ENCODE results near the gene GP5. TPM values are rescaled to one million over a fixed set of nuclear protein-coding genes. Genes with fewer than 3 reads are reported as not detected.

Gene GP5
- total RNA-seq, 2 donors from 2014 or later: 1.6 to 1.9 TPM

GRCh38 chr3:194367992-194368841 is 30.8 kb downstream of the GP5 start:
- Mint-ChIP-seq H3K4me1 (ENCODE audit: low read depth) (no peaks in the 10 kb centered on the region), H3K9me3 (no peaks in the 10 kb centered on the region), H3K36me3 (ENCODE audit: insufficient read depth in 2 of 2) (no peaks in the 10 kb centered on the region), H3K27me3 (ENCODE audit: low read depth) (peaks cover 31% of the 10 kb centered on the region), H3K27ac (no peak overlapping the region), H3K4me3 (no peak overlapping the region)
- ATAC-seq (replicated peaks in 1 of 2) (no peak), DNase-seq (no peak)

GRCh38 chr3:194365978-194366490 is 33.0 kb downstream of the GP5 start:
- Mint-ChIP-seq H3K27ac (no peak overlapping the region), H3K4me1 (ENCODE audit: low read depth) (no peaks in the 10 kb centered on the region), H3K9me3 (no peaks in the 10 kb centered on the region), H3K27me3 (ENCODE audit: low read depth) (peaks cover 31% of the 10 kb centered on the region), H3K36me3 (ENCODE audit: insufficient read depth in 2 of 2) (no peaks in the 10 kb centered on the region), H3K4me3 (no peak overlapping the region)
- DNase-seq (no peak), ATAC-seq (replicated peaks in 1 of 2) (no peak)

DNA sequence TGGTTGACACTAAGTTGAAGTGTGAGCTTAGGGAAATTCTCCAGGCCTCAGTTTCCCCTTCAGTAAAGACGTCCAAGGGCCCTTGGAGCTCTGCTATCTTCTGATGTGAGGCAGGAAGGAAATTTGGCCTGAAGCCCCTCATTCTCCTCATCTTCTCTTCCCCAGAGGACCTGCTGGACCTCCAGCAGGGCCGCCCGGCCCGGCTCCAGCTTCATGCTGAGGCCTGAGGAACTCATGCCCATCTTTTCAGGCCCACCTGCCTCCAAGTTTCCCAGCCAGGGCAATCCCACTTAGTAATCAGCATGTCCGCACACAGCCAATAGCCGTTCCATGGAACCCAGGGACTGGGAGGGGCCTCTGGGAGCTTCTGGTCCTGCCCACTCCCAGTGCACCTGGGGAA is 33.5 kb downstream of the GP5 start:
- no peak overlapping the region for H3K27ac Mint-ChIP-seq
- H3K4me1 Mint-ChIP-seq (ENCODE audit: low read depth): no peaks in the 10 kb centered on the region
- H3K4me3 Mint-ChIP-seq: no peak overlapping the region
- no peaks in the 10 kb centered on the region for H3K9me3 Mint-ChIP-seq
- ATAC-seq (replicated peaks in 1 of 2) (no peak), DNase-seq (no peak)
- H3K27me3 Mint-ChIP-seq (ENCODE audit: low read depth): peaks cover 27% of the 10 kb centered on the region
- no peaks in the 10 kb centered on the region for H3K36me3 Mint-ChIP-seq (ENCODE audit: insufficient read depth in 2 of 2)

DNA sequence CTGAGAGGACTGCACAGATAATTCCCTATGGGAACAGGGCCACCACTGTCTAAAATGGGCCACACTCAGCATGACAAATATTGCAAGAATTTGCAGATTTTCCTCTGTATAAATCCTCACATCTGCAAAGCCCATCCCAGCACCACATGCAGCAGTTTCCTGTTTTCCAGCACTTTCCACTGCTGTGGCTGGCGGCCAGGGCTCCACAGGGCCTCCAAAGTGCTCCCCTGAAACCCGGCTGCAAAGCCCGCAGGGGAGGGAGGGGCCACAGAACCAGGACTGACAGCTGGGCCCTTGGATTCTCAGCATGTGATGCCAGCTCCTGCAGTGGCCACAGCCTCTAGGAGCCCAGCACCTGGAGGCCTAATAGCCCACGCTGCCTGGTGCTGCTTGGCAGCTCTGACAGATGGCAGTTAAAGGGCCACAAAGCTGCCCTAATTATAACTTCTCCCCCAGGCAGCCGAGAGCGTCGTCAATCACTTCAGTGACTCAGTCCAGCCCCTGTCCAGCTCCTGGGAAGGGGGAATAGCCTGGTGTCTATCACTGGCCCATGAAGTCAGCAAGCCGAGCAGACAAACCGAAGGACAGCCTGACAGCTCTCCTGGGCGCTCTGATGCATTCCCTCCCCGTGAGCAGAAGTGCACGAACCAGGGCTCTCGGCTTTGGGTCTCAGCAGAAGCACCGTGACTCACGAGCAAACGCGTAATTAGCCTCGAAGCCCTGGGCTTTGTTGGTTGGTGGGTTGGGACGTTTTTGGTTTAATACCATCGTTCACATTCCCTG is 34.2 kb downstream of the GP5 start:
- DNase-seq (no peak), ATAC-seq (replicated peaks in 1 of 2) (no peak)
- Mint-ChIP-seq H3K27me3 (ENCODE audit: low read depth) (peaks cover 20% of the 10 kb centered on the region), H3K4me1 (ENCODE audit: low read depth) (no peaks in the 10 kb centered on the region), H3K27ac (no peak overlapping the region), H3K9me3 (no peaks in the 10 kb centered on the region), H3K36me3 (ENCODE audit: insufficient read depth in 2 of 2) (no peaks in the 10 kb centered on the region), H3K4me3 (no peak overlapping the region)

- no peaks in the 10 kb centered on the region for H3K4me1 Mint-ChIP-seq (ENCODE audit: low read depth)
- H3K27ac Mint-ChIP-seq: no peak overlapping the region
- no peaks in the 10 kb centered on the region for H3K9me3 Mint-ChIP-seq
- DNase-seq (no peak), ATAC-seq (replicated peaks in 1 of 2) (no peak)
- peaks cover 17% of the 10 kb centered on the region for H3K27me3 Mint-ChIP-seq (ENCODE audit: low read depth)
- no peaks in the 10 kb centered on the region for H3K36me3 Mint-ChIP-seq (ENCODE audit: insufficient read depth in 2 of 2)
- no peak overlapping the region for H3K4me3 Mint-ChIP-seq
These were observed 34.8 kb downstream of the GP5 start for GRCh38 chr3:194364314-194364651.

- Mint-ChIP-seq H3K4me1 (ENCODE audit: low read depth) (no peaks in the 10 kb centered on the region), H3K27ac (no peak overlapping the region), H3K36me3 (ENCODE audit: insufficient read depth in 2 of 2) (no peaks in the 10 kb centered on the region), H3K4me3 (no peak overlapping the region), H3K27me3 (ENCODE audit: low read depth) (no peaks in the 10 kb centered on the region), H3K9me3 (no peaks in the 10 kb centered on the region)
- DNase-seq: no peak
- ATAC-seq (replicated peaks in 1 of 2): no peak
These were observed 38.5 kb downstream of the GP5 start for GRCh38 chr3:194360568-194360967.

DNA sequence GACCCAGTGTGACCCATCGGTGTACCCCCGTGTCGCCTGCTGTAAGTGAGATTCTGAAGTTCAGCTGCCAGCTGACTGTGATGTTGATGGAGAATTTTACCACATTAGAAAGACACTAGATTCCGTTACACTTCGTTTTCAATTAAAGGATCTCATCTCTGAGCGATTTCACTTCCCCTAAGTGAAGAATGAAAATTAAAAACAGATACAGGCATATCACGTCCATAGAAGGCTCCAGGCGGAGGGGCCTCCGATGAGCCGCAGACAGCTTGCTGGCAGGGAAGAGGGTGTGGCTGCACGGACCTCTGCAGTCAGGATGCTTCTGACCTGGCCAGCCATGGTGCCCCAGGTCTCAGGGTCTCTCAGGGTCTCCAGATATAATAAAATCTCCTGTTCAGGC is 41.4 kb downstream of the GP5 start:
- Mint-ChIP-seq H3K27me3 (ENCODE audit: low read depth) (no peaks in the 10 kb centered on the region), H3K36me3 (ENCODE audit: insufficient read depth in 2 of 2) (no peaks in the 10 kb centered on the region), H3K9me3 (no peaks in the 10 kb centered on the region), H3K4me1 (ENCODE audit: low read depth) (no peaks in the 10 kb centered on the region), H3K27ac (no peak overlapping the region), H3K4me3 (no peak overlapping the region)
- ATAC-seq (replicated peaks in 1 of 2) (no peak), DNase-seq (no peak)

GRCh38 chr3:194355379-194355778 is 43.7 kb downstream of the GP5 start:
- DNase-seq: no peak
- Mint-ChIP-seq H3K27ac (no peak overlapping the region), H3K36me3 (ENCODE audit: insufficient read depth in 2 of 2) (no peaks in the 10 kb centered on the region), H3K27me3 (ENCODE audit: low read depth) (no peaks in the 10 kb centered on the region), H3K4me1 (ENCODE audit: low read depth) (no peaks in the 10 kb centered on the region), H3K9me3 (no peaks in the 10 kb centered on the region), H3K4me3 (no peak overlapping the region)
- ATAC-seq (replicated peaks in 1 of 2): no peak

DNA sequence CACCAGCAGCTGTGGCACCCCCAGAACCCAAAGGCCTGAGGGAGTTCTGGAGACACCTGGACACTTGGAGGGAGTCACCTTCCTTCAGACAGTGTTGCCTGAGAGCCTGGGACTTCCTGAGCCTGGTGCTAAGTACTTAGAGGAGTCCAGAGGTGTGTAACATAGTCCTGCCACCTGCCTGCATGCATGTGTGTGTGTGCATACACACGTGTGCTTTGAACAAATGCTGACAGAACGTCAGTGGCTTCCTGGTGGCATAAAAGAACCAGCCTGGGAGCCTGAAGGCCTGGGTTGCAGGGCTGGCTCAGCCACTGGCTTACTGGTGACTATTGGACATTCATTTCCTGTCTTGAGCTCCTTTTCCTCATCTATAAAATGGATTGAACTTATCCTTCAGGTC is 44.8 kb downstream of the GP5 start:
- no peaks in the 10 kb centered on the region for H3K36me3 Mint-ChIP-seq (ENCODE audit: insufficient read depth in 2 of 2)
- no peak for ATAC-seq (replicated peaks in 1 of 2)
- H3K27ac Mint-ChIP-seq: no peak overlapping the region
- no peaks in the 10 kb centered on the region for H3K27me3 Mint-ChIP-seq (ENCODE audit: low read depth)
- H3K9me3 Mint-ChIP-seq: no peaks in the 10 kb centered on the region
- no peaks in the 10 kb centered on the region for H3K4me1 Mint-ChIP-seq (ENCODE audit: low read depth)
- DNase-seq: no peak
- H3K4me3 Mint-ChIP-seq: no peak overlapping the region

DNA sequence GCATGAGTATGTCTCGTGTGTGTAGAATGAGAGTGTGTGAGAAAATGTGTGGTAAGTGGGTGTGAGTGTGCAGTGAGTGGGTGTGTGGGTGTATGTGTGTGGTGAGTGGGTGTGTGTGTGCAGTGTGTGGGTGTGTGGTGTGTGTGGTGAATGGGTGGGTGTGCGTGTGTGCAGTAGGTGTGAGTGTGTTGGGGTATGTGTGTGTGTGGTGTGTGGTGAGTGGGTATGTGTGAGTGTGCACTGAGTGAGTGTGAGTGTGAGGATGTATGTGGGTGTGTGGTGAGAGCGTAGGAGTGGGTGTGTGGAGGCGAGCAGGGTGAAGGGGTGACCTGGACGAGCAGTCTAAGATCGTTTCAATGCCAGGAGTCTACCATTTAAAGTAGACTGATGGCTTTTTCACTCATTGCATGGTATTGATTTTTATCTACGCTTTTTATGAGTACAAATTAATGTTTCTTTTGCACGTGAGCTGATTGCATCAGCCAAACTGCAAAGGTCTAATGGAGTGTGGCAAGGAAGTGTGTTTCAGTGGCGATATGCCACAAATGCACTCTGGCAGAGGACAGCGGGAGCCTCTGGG is 46.3 kb downstream of the GP5 start:
- Mint-ChIP-seq H3K4me1 (ENCODE audit: low read depth) (no peaks in the 10 kb centered on the region), H3K27me3 (ENCODE audit: low read depth) (no peaks in the 10 kb centered on the region), H3K4me3 (no peak overlapping the region), H3K36me3 (ENCODE audit: insufficient read depth in 2 of 2) (no peaks in the 10 kb centered on the region), H3K27ac (no peak overlapping the region), H3K9me3 (no peaks in the 10 kb centered on the region)
- DNase-seq (no peak), ATAC-seq (replicated peaks in 1 of 2) (no peak)

DNA sequence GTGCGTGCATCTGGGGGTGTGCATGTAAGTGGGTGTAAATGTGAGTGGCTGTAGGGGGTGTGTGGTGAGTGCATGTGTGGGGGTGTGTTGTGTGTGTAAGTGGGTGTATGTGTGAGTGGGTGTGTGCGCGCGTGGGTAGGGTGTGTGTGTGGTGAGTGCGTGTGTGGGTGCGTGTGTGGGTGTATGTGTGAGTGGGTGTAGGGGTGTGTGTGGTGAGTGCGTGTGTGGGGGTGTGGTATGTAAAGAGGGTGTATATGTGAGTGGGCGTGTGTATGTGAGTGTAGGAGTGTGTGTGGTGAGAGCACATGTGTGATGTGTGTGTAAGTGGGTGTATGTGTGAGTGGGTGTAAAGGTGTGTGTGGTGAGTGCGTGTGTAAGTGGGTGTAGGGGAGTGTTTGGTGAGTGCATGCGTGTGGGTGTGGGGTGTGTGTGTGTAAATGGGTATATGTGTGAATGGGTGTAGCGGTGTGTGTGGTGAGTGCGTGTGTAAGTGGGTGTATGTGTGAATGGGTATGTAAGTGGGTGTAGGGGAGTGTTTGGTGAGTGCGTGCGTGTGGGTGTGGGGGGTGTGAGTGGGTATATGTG is 47.0 kb downstream of the GP5 start:
- Mint-ChIP-seq H3K36me3 (ENCODE audit: insufficient read depth in 2 of 2) (no peaks in the 10 kb centered on the region), H3K27me3 (ENCODE audit: low read depth) (no peaks in the 10 kb centered on the region), H3K4me3 (no peak overlapping the region), H3K4me1 (ENCODE audit: low read depth) (no peaks in the 10 kb centered on the region), H3K9me3 (no peaks in the 10 kb centered on the region), H3K27ac (no peak overlapping the region)
- no peak for ATAC-seq (replicated peaks in 1 of 2)
- no peak for DNase-seq

DNA sequence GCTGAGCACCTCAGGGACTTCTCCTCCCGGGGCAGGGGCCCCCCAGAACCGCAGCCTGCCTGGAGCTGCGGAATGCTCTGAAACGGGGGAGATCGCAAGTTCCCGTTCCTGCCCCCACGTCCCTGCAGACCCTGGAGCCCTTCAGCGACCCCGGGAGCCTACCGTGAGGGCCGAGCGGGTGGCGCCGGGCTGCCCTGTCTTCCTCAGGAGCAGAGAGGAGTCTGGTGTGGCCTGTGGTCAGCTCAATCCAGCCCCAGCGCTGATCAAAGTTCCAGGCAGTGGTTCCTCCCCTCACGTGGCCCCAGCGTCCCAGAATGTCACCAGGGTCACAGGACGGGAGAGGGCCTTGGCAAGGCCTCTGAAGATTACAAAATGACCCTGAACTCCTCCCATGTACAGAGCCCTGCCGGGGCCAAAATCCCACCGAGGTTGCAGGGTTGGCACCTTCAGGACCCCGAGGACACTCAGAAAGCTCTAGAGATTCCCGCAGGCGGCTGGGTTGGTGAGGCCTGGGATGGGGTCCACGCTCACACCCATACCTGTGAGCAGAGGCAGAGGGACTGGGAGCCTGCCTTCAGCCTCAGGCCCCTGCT is 47.9 kb downstream of the GP5 start, which contains the start of gene CPN2:
TSS of gene CPN2 (minus strand) at position 249 of the 593 bp plus-strand sequence. CDS start 8,626 bp downstream, outside the sequence.
- ATAC-seq (replicated peaks in 1 of 2): no peak
- no peaks in the 10 kb centered on the region for H3K9me3 Mint-ChIP-seq
- DNase-seq: no peak
- H3K4me1 Mint-ChIP-seq (ENCODE audit: low read depth): no peaks in the 10 kb centered on the region
- H3K27ac Mint-ChIP-seq: no peak within 1 kb of the TSS
- H3K36me3 Mint-ChIP-seq (ENCODE audit: insufficient read depth in 2 of 2): no peaks in the 10 kb centered on the region
- H3K27me3 Mint-ChIP-seq (ENCODE audit: low read depth): no peaks in the 10 kb centered on the region
- H3K4me3 Mint-ChIP-seq: no peak within 1 kb of the TSS

- Mint-ChIP-seq H3K27me3 (ENCODE audit: low read depth) (no peaks in the 10 kb centered on the region), H3K36me3 (ENCODE audit: insufficient read depth in 2 of 2) (no peaks in the 10 kb centered on the region), H3K4me3 (no peak overlapping the region), H3K27ac (no peak overlapping the region), H3K9me3 (no peaks in the 10 kb centered on the region), H3K4me1 (ENCODE audit: low read depth) (no peaks in the 10 kb centered on the region)
- no peak for DNase-seq
- no peak for ATAC-seq (replicated peaks in 1 of 2)
These were observed 48.4 kb downstream of the GP5 start for GRCh38 chr3:194350726-194351071.

Data from activated T-cell treated with anti-CD3 and anti-CD28 coated beads, Interleukin-2, amount 50 U/mL, for 72 hours (primary cell).